BE2C (cell line): Measurements from ENCODE around the gene ATG5.

ENCODE experiments used
- DNase-seq: peaks from one replicate; pipeline ENCODE4 v3.0.0-alpha.2; 2020
- H3K27me3 ChIP-seq: fragments of 250-450 bp; sonication (Bioruptor Pico); 2 replicates; pipeline ENCODE4 v1.5.1; 2020; ENCODE audit warnings: mild to moderate bottlenecking
- H3K36me3 ChIP-seq: fragments of 250-450 bp; sonication (Bioruptor Pico); 2 replicates; pipeline ENCODE4 v1.5.1; 2020; ENCODE audit warnings: mild to moderate bottlenecking
- H3K4me1 ChIP-seq: fragments of 250-450 bp; sonication (Bioruptor Pico); 2 replicates; pipeline ENCODE4 v1.5.1; 2020
- H3K4me3 ChIP-seq: 2 replicates; pipeline ENCODE4 v1.5.1; 2011; ENCODE audit warnings: low read depth, low read length
- H3K9me3 ChIP-seq: fragments of 250-450 bp; sonication (Bioruptor Pico); 2 replicates; pipeline ENCODE4 v1.5.1; 2020
- TF ChIP-seq, protein P1 (sequence below): IDR thresholded peaks from 2 replicates; pipeline ENCODE4 v1.5.1; 2012; ENCODE audit warnings: mild to moderate bottlenecking, low read depth, low read length

ATG5 gene

GRCh38 chr6:106138151-106138550 lies 187.4 kb downstream of the ATG5 start:
- DNase-seq, result no peak
- Histone ChIP-seq H3K36me3 (no peaks in the 10 kb centered on the region), H3K27me3 (no peaks in the 10 kb centered on the region), H3K9me3 (no peaks in the 10 kb centered on the region), H3K4me3 (no peak overlapping the region), H3K4me1 (no peaks in the 10 kb centered on the region)
- TF ChIP-seq, protein P1, sequence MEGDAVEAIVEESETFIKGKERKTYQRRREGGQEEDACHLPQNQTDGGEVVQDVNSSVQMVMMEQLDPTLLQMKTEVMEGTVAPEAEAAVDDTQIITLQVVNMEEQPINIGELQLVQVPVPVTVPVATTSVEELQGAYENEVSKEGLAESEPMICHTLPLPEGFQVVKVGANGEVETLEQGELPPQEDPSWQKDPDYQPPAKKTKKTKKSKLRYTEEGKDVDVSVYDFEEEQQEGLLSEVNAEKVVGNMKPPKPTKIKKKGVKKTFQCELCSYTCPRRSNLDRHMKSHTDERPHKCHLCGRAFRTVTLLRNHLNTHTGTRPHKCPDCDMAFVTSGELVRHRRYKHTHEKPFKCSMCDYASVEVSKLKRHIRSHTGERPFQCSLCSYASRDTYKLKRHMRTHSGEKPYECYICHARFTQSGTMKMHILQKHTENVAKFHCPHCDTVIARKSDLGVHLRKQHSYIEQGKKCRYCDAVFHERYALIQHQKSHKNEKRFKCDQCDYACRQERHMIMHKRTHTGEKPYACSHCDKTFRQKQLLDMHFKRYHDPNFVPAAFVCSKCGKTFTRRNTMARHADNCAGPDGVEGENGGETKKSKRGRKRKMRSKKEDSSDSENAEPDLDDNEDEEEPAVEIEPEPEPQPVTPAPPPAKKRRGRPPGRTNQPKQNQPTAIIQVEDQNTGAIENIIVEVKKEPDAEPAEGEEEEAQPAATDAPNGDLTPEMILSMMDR, result no peak

GRCh38 chr6:106136845-106137244 lies 188.7 kb downstream of the ATG5 start:
- Histone ChIP-seq H3K4me1 (no peaks in the 10 kb centered on the region), H3K4me3 (no peak overlapping the region), H3K9me3 (no peaks in the 10 kb centered on the region), H3K27me3 (no peaks in the 10 kb centered on the region), H3K36me3 (no peaks in the 10 kb centered on the region)
- TF ChIP-seq, protein P1, result no peak
- DNase-seq, result no peak

DNA sequence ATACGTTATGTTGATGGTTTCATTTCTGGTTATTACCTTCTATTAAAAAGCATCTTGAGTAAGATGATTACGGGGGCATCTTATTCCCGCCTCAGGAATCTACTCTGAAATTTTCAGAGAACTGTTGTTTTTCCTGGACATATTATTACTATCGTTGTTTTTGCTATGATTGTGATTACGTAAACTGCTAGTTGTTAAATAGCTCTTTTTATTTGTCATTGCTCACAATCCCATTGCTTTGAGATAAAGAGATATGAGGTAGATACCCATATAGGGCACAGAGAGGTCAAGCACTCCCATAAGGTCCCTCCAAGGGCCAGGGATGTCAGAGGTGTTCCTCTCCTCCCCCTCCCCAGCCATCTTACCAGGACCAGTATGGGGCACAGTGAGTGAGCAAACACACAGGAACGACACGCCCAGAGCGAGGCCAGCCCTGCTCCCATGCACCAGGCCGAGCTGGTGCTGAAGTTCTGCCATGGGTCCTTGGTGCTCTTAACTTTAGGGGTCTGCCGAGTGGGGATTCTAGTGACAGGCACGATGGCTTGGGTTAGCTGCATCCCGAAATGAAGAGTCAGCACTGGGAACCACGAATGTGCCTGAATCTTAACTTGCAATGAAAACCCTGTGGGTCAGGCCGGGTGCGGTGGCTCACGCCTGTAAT lies 189.5 kb downstream of the ATG5 start:
- Histone ChIP-seq H3K27me3 (no peaks in the 10 kb centered on the region), H3K4me3 (no peak overlapping the region), H3K9me3 (no peaks in the 10 kb centered on the region), H3K36me3 (no peaks in the 10 kb centered on the region), H3K4me1 (no peaks in the 10 kb centered on the region)
- DNase-seq, result no peak
- TF ChIP-seq, protein P1, result no peak

GRCh38 chr6:106134906-106135634 lies 190.5 kb downstream of the ATG5 start:
- Histone ChIP-seq H3K4me1 (peaks cover 2% of the 10 kb centered on the region; the same call in 1 of the 2 replicates), H3K4me3 (no peak overlapping the region), H3K36me3 (no peaks in the 10 kb centered on the region), H3K27me3 (no peaks in the 10 kb centered on the region), H3K9me3 (no peaks in the 10 kb centered on the region)
- TF ChIP-seq, protein P1, result no peak
- DNase-seq, result no peak
